Breast epithelium (tissue), 3 donors: ENCODE measurements around the gene ZNRF4.

Experiments used
- CTCF ChIP-seq, 3 donors: fragments of 450-650 bp; IDR thresholded peaks; one replicate each; pipeline ENCODE4 v1.5.1; 2016 to 2017; ENCODE audit warnings: antibody characterized with exemption in 3 of 3, mild to moderate bottlenecking in 3 of 3, moderate library complexity in 3 of 3
- POLR2A ChIP-seq: fragments of 450-650 bp; IDR thresholded peaks from one replicate; pipeline ENCODE4 v1.6.1; 2016; ENCODE audit warnings: antibody characterized with exemption, mild to moderate bottlenecking, moderate library complexity

DNA sequence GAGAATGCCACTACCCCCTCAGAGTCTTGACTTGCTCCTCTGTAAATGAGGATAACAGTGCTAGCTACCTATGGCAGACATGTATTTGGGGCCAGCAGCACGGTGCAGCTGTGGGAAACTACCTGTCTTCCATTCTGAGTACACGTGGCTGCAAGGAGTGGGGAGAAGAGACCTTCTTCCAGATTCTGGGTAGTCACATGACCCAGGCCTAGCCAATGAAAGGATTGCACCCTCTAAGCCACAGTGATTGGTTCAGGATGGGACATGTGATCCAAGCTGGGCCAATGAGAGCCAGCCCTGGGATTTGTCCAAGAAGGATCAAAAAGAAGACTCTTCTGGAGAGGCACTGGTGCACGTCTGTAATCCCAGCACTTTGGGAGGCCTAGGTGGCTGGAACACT lies 5.5 kb downstream of the ZNRF4 start:
- TF ChIP-seq CTCF (IDR thresholded peaks at IDR 0.05): no peak
- TF ChIP-seq POLR2A: no peak
